HG03280 (cell line): ENCODE data around the gene EFNA5.
"Not testable (repeated sequence)": the region's sequence is repeated elsewhere in the genome, so short reads cannot be mapped to it uniquely, and the experiment has no call there.

Experiments
- ATAC-seq: cut with Tn5 transposase; IDR thresholded peaks from one replicate; pipeline ENCODE4 v1.9.1; 2021; ENCODE audit warnings: mild to moderate bottlenecking, moderate library complexity; ENCODE audit not compliant: unreplicated experiment

Gene EFNA5

GRCh38 chr5:107466233-107466769 is 204.4 kb downstream of the EFNA5 start:
- no peak for ATAC-seq

GRCh38 chr5:107464876-107465275 is 205.9 kb downstream of the EFNA5 start:
- ATAC-seq, result no peak

DNA sequence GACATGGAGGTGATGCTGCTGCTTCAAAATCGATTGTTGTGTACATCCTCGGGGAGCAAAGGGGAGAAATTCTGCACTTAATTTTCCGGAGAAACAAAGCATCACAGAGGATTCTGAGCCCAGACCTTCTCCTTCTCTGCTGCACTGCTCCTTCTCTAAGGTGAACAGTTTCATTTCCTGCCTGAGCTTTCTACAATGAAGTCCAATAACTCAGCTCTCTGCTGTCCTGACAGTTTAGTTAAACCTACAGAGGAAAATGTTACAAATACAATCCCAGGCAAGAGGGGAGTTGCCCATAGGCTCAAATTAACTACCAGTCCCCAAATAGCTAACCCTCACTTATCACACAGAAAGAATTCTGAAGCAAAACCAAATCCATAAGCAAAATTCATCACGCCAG is 206.3 kb downstream of the EFNA5 start:
- no peak for ATAC-seq

DNA sequence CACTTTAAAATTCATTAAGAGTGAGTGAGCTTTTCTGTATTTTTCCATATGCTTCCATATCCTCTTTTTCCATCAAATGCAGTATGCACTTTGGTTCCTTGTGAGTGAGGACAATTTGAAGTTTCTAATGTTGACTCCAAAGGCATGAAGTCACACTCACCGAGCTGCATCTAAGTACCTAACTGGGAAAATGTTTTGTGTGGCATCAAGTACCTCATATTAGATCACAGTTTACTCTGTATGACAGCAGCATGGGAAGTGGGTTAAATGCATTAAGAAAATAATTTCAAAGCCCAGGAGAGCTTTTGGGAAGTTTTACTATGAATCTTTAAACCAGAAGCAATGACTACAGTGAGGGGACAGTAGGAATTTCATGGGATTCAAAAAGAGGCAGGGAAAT is 207.0 kb downstream of the EFNA5 start:
- ATAC-seq, result no peak

GRCh38 chr5:107461770-107462169 is 209.0 kb downstream of the EFNA5 start:
- no peak for ATAC-seq

DNA sequence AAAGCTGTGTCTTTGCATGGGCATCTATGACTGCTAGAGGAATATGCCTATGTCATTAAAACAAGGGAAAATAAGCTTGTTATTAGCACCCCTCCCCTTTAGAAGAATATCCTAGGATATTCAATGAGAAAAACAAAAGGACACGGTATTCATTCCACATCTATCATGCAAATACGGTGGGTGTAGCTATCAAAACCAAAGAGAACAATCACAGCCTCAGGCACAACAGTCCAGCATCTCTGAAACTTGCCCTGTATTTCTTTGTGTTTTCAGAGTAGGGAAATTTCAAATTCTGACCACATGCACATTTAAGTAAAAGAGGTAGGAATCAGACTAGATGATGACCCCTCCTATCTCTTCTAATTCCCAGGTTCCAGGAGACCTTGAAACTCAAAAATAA is 209.9 kb downstream of the EFNA5 start:
- ATAC-seq, result no peak

DNA sequence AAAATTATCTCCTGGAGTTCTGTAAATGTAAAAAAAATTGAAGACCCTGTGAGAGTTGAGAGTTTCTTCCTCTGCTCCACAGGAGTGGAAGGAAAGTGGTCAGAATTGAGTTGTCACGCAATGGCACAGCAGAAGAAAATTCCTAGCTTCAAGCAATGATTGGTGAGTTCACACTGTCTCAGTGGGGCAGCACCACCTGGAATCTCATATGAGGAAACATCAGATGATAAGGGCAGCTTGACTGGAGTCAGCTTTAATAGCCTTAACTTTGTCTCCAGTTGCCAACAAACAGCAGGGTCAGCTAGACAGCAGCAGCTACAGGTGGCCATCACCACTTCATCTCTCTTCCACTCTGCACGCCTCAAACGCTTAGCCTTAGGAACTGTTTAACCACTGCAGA is 211.1 kb downstream of the EFNA5 start:
- no peak for ATAC-seq

DNA sequence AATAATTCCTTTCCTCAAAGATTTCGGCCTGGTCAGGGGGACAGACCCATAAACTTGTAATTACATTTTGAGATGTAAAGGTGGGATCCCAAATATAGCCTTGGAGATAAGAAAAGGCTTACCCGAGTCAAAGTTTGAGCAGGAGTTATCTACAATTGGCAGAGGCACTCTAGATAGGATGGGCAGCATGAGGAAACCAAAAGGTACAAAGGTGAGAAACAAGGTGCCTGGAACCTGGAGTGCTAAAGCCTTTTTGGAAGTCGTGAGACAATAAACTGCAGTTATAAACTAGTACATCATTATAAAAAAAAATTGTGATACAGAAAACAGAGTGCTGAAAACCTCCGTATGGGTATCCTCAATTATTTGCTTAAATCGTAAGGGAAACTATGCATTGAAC is 212.4 kb downstream of the EFNA5 start:
- ATAC-seq, result no peak

DNA sequence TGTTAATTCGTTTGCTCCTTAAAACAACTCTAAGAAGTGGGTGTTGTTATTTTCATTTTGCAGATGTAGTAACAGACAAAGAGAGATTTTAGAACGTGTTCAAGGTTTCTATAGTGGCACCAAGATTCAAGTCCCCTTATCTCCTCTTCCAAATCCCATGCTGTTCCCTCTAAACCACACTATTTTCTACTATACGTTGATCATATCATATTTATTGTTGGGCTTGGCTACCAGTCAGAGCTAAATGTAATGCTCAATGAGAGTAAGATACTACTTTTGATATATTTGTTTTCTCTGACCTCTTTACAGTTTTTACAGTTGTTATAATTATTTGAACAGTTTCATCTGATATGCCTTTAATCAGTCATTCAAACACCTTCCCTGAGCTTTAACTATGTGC is 212.9 kb downstream of the EFNA5 start:
- no peak for ATAC-seq

DNA sequence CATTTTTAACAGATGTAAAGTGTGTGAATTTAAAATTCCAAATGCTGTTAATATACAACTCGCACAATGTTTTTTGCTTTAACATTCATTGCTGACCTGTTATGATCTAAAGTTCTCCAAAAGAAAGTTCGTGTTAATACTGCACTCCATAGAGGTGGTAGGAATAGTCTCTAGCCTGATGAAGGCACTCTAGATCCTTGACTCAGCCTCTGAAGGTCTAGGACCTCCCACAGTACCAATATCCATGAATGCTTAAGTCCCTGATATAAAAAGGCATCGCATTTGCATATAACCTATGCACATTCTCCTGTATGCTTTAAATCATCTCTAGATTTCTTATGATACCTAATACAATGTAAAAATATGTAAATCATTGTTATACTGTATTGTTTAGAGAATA is 213.6 kb downstream of the EFNA5 start:
- no peak for ATAC-seq

- ATAC-seq, result peak; percentile 71
Observed at GRCh38 chr5:107456281-107456715, 214.4 kb downstream of the EFNA5 start.

DNA sequence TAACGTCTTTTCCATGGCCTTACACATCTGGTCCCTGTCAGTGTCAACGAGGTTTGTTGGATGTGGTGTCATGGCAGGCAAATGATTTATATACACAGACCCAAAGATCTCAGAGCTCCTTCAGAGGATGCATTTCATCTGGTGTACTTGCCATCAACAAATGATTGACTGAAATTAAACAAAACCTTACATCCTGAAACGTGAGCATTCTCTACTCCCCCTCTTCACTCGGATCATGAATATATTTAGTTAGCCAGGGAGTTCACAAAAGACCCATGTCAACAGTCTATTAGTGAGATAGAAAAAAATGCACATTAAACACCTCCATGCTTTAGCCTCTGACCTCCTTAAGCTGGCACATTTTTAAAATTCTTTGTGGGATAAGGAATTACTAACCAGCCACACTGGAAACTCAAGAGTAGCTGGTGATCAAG is 215.6 kb downstream of the EFNA5 start:
- ATAC-seq, result no peak

DNA sequence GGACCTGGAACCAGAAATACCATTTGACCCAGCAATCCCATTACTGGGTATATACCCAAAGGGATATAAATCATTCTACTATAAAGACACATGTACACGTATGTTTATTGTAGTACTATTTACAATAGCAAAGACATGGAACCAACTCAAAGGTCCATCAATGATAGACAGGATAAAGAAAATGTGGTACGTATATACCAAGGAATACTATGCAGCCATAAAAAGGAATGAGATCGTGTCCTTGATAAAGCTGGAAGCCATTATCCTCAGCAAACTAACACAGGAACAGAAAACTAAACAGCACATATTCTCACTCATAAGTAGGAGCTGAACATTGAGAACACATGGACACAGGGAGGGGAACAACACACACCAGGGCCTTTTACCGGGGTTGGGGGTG is 218.9 kb downstream of the EFNA5 start:
- not testable (repeated sequence) for ATAC-seq

DNA sequence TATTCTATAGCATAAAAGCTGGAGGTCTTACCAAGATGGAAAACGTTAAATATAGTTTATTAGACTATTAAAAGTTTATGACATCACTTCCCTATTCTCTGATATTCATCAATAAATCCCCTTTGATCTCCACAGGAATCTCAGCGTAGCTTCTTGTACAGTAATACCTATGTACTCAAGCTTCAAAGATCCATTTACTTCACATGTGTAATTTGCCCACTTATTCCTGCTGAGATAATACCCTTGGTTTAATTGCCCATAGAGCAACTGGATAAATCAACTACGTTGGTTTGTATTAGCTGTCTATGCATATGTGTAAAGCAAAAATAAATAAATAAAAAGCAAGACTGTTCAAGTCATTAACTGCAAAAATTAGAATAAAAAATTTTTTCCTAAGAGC is 219.7 kb downstream of the EFNA5 start:
- ATAC-seq, result no peak

- ATAC-seq, result no peak
Observed at GRCh38 chr5:107450531-107450930, 220.2 kb downstream of the EFNA5 start.

DNA sequence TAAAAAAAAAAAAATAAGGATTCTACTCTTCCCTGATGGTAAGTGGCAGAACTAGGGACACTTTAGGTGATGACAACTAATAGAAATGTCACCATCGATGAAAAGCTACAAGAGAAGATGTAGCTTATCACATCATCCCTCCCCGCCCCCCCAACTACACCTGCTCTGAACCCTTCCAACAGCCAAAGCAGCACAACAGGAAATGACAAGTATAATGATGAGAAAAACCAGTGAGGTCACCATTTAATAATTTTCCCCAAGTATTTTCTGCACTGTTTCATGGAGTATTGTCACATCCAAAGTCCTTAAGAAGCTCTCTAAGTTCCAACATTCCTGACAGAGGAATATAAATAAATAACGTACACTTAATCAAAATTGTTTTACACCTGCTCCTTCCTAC is 221.4 kb downstream of the EFNA5 start:
- ATAC-seq, result no peak

DNA sequence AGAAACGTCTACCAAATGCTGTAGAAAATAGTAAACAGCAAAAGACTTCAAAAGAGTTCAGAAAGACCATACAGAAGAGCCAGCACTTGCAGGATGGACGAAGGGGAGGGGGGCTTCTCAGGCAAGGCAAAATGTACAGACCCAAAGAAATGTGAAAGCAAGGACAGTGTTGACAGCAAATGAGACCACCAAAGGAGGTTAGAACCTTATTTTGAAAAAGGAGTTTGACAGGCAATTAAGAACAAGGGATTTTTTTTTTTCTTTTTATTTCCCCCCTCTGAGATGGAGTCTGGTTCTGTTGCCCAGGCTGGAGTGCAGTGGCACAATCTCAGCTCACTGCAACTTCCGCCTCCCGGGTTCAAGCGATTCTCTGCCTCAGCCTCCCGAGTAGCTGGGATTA is 223.2 kb downstream of the EFNA5 start:
- ATAC-seq, result no peak

DNA sequence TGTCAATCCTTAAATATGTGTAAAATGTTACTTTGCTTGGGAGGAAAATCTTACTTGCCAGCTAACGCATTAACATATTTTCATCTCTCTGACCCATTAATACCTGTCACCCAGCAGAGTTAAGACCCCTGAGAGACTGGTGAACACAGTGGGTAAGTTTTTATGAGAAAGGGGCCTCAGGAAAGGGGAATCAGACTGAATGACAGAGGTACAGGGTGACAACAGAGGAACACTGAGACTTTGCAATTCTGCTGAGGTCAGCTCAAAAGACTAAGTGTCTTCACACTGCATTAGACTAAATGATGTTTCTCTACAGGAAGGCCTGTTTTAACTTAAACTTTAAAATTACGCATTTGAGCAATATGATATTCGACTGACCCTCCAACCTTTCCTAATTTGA is 223.8 kb downstream of the EFNA5 start:
- no peak for ATAC-seq

- no peak for ATAC-seq
Observed at GRCh38 chr5:107444300-107444699, 226.4 kb downstream of the EFNA5 start.

GRCh38 chr5:107443897-107444296 is 226.8 kb downstream of the EFNA5 start:
- no peak for ATAC-seq

DNA sequence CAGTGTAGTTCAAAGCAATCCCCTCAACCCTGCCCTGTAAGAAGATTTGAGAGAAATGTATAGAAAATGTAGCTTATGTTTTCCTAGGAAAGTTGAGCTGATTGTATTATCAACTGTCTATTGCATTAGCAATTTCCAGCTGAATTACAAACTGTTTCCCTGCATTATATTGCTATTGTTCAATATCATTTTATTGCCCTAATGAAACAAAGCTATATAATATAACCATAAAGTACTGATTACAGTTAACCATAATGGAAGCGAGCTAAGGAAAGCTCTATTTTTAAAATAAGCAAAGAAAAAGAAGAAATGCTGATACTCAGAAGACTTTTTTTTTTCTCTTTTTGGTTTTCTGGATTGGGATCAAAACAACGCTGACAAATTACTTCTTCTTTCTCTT is 228.3 kb downstream of the EFNA5 start:
- no peak for ATAC-seq

DNA sequence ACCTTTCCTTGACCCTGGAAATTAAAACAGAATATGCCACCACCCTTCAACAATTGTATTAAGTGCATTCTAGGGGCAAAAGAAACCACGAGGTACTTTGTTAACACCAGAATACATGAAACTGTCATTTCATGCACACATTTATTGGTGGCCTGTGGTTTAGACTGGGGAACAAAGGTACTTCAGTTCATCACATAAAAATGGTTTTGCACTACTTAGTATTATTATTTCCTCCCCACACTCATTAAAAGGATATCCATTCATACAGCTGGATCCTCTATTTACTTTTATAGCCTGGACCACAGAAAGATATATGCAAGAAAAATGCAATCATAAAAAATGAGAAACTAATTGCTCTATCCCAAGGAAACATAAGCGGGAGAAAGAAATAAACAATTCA is 230.9 kb downstream of the EFNA5 start:
- no peak for ATAC-seq

DNA sequence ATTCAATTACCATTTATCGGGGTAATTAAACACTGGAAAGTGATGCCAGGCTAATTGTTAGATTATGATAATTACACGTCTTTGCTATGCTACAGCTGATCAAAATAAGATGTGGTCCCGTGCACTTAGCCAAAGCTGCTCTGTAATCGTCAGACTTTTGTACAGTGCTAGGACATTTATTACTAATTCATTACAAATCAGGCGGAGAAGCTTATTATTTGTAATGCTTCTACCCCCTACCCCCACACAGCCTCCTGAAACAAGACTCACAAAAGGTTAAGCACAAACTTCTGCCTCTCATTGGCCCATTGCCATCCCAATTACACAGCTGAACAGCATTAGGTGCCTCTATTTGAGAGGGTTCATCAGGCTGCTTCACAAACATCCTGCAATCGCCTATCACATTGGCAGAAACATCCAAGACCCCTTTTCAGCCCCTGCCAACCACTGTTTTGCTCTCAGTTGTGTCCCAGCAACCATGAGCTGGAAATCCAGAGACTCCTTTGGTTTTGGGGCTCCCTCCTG is 232.7 kb downstream of the EFNA5 start:
- ATAC-seq, result no peak
